Memory B cell (primary cell): ENCODE results near the gene PDSS2.

Experiments used
- ATAC-seq: fragments of 150-1000 bp; cut with Tn5 transposase; 2 replicates; pipeline ENCODE4 v1.10.0; 2021; ENCODE audit warnings: low read depth, mild to moderate bottlenecking, moderate library complexity
- DNase-seq, 2 donors: peaks; one replicate each; pipeline ENCODE4 v3.0.0; 2022; ENCODE audit warnings: low spot score in 2 of 2
- H3K27ac Mint-ChIP-seq: one replicate; pipeline ENCODE4 v1.8.0; 2022; ENCODE audit warnings: mild to moderate bottlenecking, moderate library complexity, mixed read lengths
- H3K27me3 Mint-ChIP-seq: one replicate; pipeline ENCODE4 v1.8.0; 2022; ENCODE audit warnings: mixed read lengths
- H3K36me3 Mint-ChIP-seq: one replicate; pipeline ENCODE4 v1.8.0; 2022; ENCODE audit warnings: mild to moderate bottlenecking, mixed read lengths
- H3K4me1 Mint-ChIP-seq: one replicate; pipeline ENCODE4 v1.8.0; 2022; ENCODE audit warnings: mixed read lengths
- H3K4me3 Mint-ChIP-seq: one replicate; pipeline ENCODE4 v1.8.0; 2022; ENCODE audit warnings: mild to moderate bottlenecking, moderate library complexity, mixed read lengths
- H3K9me3 Mint-ChIP-seq: one replicate; pipeline ENCODE4 v1.8.0; 2022; ENCODE audit warnings: mixed read lengths

The PDSS2 gene

GRCh38 chr6:107354451-107354850 lies 104.9 kb downstream of the PDSS2 start:
- H3K4me1 Mint-ChIP-seq, result no peaks in the 10 kb centered on the region
- no peaks in the 10 kb centered on the region for H3K36me3 Mint-ChIP-seq
- no peak overlapping the region for H3K4me3 Mint-ChIP-seq
- H3K27ac Mint-ChIP-seq, result no peak overlapping the region
- H3K27me3 Mint-ChIP-seq, result no peaks in the 10 kb centered on the region
- ATAC-seq (no peak), DNase-seq (no peak)
- H3K9me3 Mint-ChIP-seq, result no peaks in the 10 kb centered on the region

- ATAC-seq (no peak), DNase-seq (no peak)
- Mint-ChIP-seq H3K36me3 (no peaks in the 10 kb centered on the region), H3K9me3 (no peaks in the 10 kb centered on the region), H3K4me3 (no peak overlapping the region), H3K4me1 (no peaks in the 10 kb centered on the region), H3K27ac (no peak overlapping the region), H3K27me3 (no peaks in the 10 kb centered on the region)
Measured at GRCh38 chr6:107353773-107354382, 105.5 kb downstream of the PDSS2 start.

- Mint-ChIP-seq H3K9me3 (no peaks in the 10 kb centered on the region), H3K4me1 (peaks cover 6% of the 10 kb centered on the region), H3K4me3 (no peak overlapping the region), H3K27ac (no peak overlapping the region), H3K27me3 (no peaks in the 10 kb centered on the region), H3K36me3 (peaks cover 1% of the 10 kb centered on the region)
- ATAC-seq, result no peak
- no peak for DNase-seq
Measured at GRCh38 chr6:107348224-107348623, 111.1 kb downstream of the PDSS2 start.

GRCh38 chr6:107345393-107345792 lies 114.0 kb downstream of the PDSS2 start:
- ATAC-seq, result no peak
- DNase-seq, result no peak

GRCh38 chr6:107344981-107345380 lies 114.4 kb downstream of the PDSS2 start:
- Mint-ChIP-seq H3K36me3 (peaks cover 1% of the 10 kb centered on the region), H3K9me3 (no peaks in the 10 kb centered on the region), H3K27ac (no peak overlapping the region), H3K4me3 (no peak overlapping the region), H3K4me1 (peaks cover 6% of the 10 kb centered on the region), H3K27me3 (no peaks in the 10 kb centered on the region)
- DNase-seq (no peak), ATAC-seq (no peak)

More at GRCh38 chr6:107345393-107345792, 114.0 kb downstream of the PDSS2 start:
- Mint-ChIP-seq H3K4me3 (no peak overlapping the region), H3K4me1 (peaks cover 6% of the 10 kb centered on the region), H3K9me3 (no peaks in the 10 kb centered on the region), H3K27ac (no peak overlapping the region), H3K36me3 (peaks cover 1% of the 10 kb centered on the region), H3K27me3 (no peaks in the 10 kb centered on the region)

GRCh38 chr6:107344383-107344782 lies 115.0 kb downstream of the PDSS2 start:
- Mint-ChIP-seq H3K4me3 (no peak overlapping the region), H3K4me1 (peaks cover 6% of the 10 kb centered on the region), H3K36me3 (peaks cover 1% of the 10 kb centered on the region), H3K27me3 (no peaks in the 10 kb centered on the region), H3K27ac (no peak overlapping the region), H3K9me3 (no peaks in the 10 kb centered on the region)
- ATAC-seq (no peak), DNase-seq (no peak)

GRCh38 chr6:107342144-107342543 lies 117.2 kb downstream of the PDSS2 start:
- H3K9me3 Mint-ChIP-seq, result no peaks in the 10 kb centered on the region
- no peak overlapping the region for H3K4me3 Mint-ChIP-seq
- H3K36me3 Mint-ChIP-seq, result peaks cover 1% of the 10 kb centered on the region
- no peak overlapping the region for H3K27ac Mint-ChIP-seq
- DNase-seq (no peak), ATAC-seq (no peak)
- H3K27me3 Mint-ChIP-seq, result no peaks in the 10 kb centered on the region
- H3K4me1 Mint-ChIP-seq, result peaks cover 6% of the 10 kb centered on the region

- Mint-ChIP-seq H3K27ac (no peak overlapping the region), H3K9me3 (no peaks in the 10 kb centered on the region)
- ATAC-seq, result no peak
Measured at GRCh38 chr6:107340881-107341280, 118.5 kb downstream of the PDSS2 start.

GRCh38 chr6:107337191-107337741 lies 122.1 kb downstream of the PDSS2 start:
- ATAC-seq (no peak), DNase-seq (no peak)
- Mint-ChIP-seq H3K4me3 (no peak overlapping the region), H3K9me3 (no peaks in the 10 kb centered on the region), H3K27ac (no peak overlapping the region), H3K27me3 (no peaks in the 10 kb centered on the region), H3K36me3 (peaks cover 4% of the 10 kb centered on the region), H3K4me1 (no peaks in the 10 kb centered on the region)

More at GRCh38 chr6:107340881-107341280, 118.5 kb downstream of the PDSS2 start:
- Mint-ChIP-seq H3K27me3 (no peaks in the 10 kb centered on the region), H3K4me3 (no peak overlapping the region), H3K36me3 (peaks cover 1% of the 10 kb centered on the region), H3K4me1 (peaks cover 6% of the 10 kb centered on the region)
- DNase-seq, result no peak

- Mint-ChIP-seq H3K4me1 (peaks cover 14% of the 10 kb centered on the region), H3K27ac (no peak overlapping the region), H3K9me3 (no peaks in the 10 kb centered on the region)
Measured at GRCh38 chr6:107334026-107334425, 125.3 kb downstream of the PDSS2 start.

GRCh38 chr6:107333491-107333890 lies 125.9 kb downstream of the PDSS2 start:
- H3K27me3 Mint-ChIP-seq, result no peaks in the 10 kb centered on the region

More at GRCh38 chr6:107334026-107334425, 125.3 kb downstream of the PDSS2 start:
- Mint-ChIP-seq H3K4me3 (no peak overlapping the region), H3K27me3 (no peaks in the 10 kb centered on the region), H3K36me3 (peaks cover 6% of the 10 kb centered on the region)
- ATAC-seq (no peak), DNase-seq (no peak)

GRCh38 chr6:107331409-107332386 lies 127.7 kb downstream of the PDSS2 start:
- ATAC-seq (no peak), DNase-seq (no peak)
- Mint-ChIP-seq H3K9me3 (no peaks in the 10 kb centered on the region), H3K4me1 (peaks cover 14% of the 10 kb centered on the region), H3K27ac (peak overlapping the region; percentile 71), H3K4me3 (no peak overlapping the region), H3K27me3 (no peaks in the 10 kb centered on the region), H3K36me3 (peaks cover 9% of the 10 kb centered on the region)

More at GRCh38 chr6:107333491-107333890, 125.9 kb downstream of the PDSS2 start:
- DNase-seq (no peak), ATAC-seq (no peak)
- no peak overlapping the region for H3K27ac Mint-ChIP-seq
- peaks cover 14% of the 10 kb centered on the region for H3K4me1 Mint-ChIP-seq
- H3K9me3 Mint-ChIP-seq, result no peaks in the 10 kb centered on the region
- H3K4me3 Mint-ChIP-seq, result no peak overlapping the region
- H3K36me3 Mint-ChIP-seq, result peaks cover 9% of the 10 kb centered on the region

GRCh38 chr6:107330168-107330567 lies 129.2 kb downstream of the PDSS2 start:
- H3K4me3 Mint-ChIP-seq, result peak overlapping the region; percentile 70
- DNase-seq (peak; percentile 13 to 31), ATAC-seq (peak; percentile 98)
- no peaks in the 10 kb centered on the region for H3K27me3 Mint-ChIP-seq
- H3K36me3 Mint-ChIP-seq, result peaks cover 9% of the 10 kb centered on the region
- no peaks in the 10 kb centered on the region for H3K9me3 Mint-ChIP-seq
- peak overlapping the region; percentile 71 for H3K27ac Mint-ChIP-seq
- H3K4me1 Mint-ChIP-seq, result peaks cover 14% of the 10 kb centered on the region
